Neural cell (in vitro differentiated cells): ENCODE measurements around the gene RFX7. TPM values are rescaled to one million over a fixed set of nuclear protein-coding genes. Genes with fewer than 3 reads are reported as not detected.

Experiments
- H2AFZ ChIP-seq: fragments of 200-600, 300-800 bp; sonication (generic), shearing (Covaris generic); 2 replicates; pipeline ENCODE4 v1.6.0; 2014; ENCODE audit warnings: low read depth, mild to moderate bottlenecking, antibody characterized with exemption, low read length, moderate library complexity
- H3F3A ChIP-seq: fragments of 200-600 bp; shearing (Covaris generic); 2 replicates; pipeline ENCODE4 v1.6.1; 2016; ENCODE audit warnings: mild to moderate bottlenecking, moderate library complexity, mixed read lengths, antibody characterized with exemption, low read length; ENCODE audit not compliant: insufficient read depth, poor library complexity, severe bottlenecking
- H3K27ac ChIP-seq: fragments of 200-600, 300-800 bp; sonication (generic), shearing (Covaris generic); 2 replicates; pipeline ENCODE4 v1.5.1; 2014; ENCODE audit warnings: mild to moderate bottlenecking, low read length, moderate library complexity
- H3K27me3 ChIP-seq: fragments of 300-800, 200-600 bp; sonication (generic), shearing (Covaris generic); 2 replicates; pipeline ENCODE4 v1.6.0; 2014; ENCODE audit warnings: mild to moderate bottlenecking, low read depth, low read length, moderate library complexity; ENCODE audit not compliant: insufficient read depth
- H3K36me3 ChIP-seq: fragments of 300-800, 200-600 bp; sonication (generic), shearing (Covaris generic); 2 replicates; pipeline ENCODE4 v1.5.1; 2014; ENCODE audit warnings: mild to moderate bottlenecking, antibody characterized with exemption, low read length, moderate library complexity; ENCODE audit not compliant: insufficient read depth
- H3K4me2 ChIP-seq: fragments of 300-800, 200-600 bp; sonication (generic), shearing (Covaris generic); 2 replicates; pipeline ENCODE4 v1.6.0; 2014; ENCODE audit warnings: mild to moderate bottlenecking, low read length
- H3K4me3 ChIP-seq: fragments of 300-800, 200-600 bp; sonication (generic), shearing (Covaris generic); 2 replicates; pipeline ENCODE4 v1.5.1; 2014; ENCODE audit warnings: mild to moderate bottlenecking, low read length, moderate library complexity
- H3K79me2 ChIP-seq: fragments of 200-600 bp; shearing (Covaris generic); replicated peaks from 2 replicates; pipeline ENCODE4 v1.6.0; 2014; ENCODE audit warnings: mild to moderate bottlenecking, low read length, moderate library complexity; ENCODE audit not compliant: insufficient read depth
- H3K9ac ChIP-seq: fragments of 300-800, 200-600 bp; sonication (generic), shearing (Covaris generic); 2 replicates; pipeline ENCODE4 v1.6.1; 2016; ENCODE audit warnings: mild to moderate bottlenecking, low read length, mixed read lengths
- H3K9me2 ChIP-seq: fragments of 200-600 bp; shearing (Covaris generic); 2 replicates; pipeline ENCODE4 v1.6.1; 2016; ENCODE audit warnings: mild to moderate bottlenecking, low read length, mixed read lengths; ENCODE audit not compliant: insufficient read depth
- H3K9me3 ChIP-seq: fragments of 200-600, 300-800 bp; sonication (generic), shearing (Covaris generic); 2 replicates; pipeline ENCODE4 v1.6.1; 2016; ENCODE audit warnings: mild to moderate bottlenecking, mixed run types, low read length, moderate library complexity, mixed read lengths
- H4K20me1 ChIP-seq: fragments of 200-600 bp; shearing (Covaris generic); 2 replicates; pipeline ENCODE4 v1.6.1; 2016; ENCODE audit warnings: mild to moderate bottlenecking, mixed run types; ENCODE audit not compliant: insufficient read depth
- CTCF ChIP-seq: fragments of 450-650 bp; IDR thresholded peaks from 2 replicates; pipeline ENCODE4 v1.5.1; 2014; ENCODE audit warnings: antibody characterized with exemption, mild to moderate bottlenecking, moderate library complexity; ENCODE audit not compliant: poor library complexity, severe bottlenecking
- EP300 ChIP-seq: fragments of 450-650 bp; conservative IDR thresholded peaks from 2 replicates; pipeline ENCODE4 v1.6.1; 2014; ENCODE audit warnings: antibody characterized with exemption, mild to moderate bottlenecking, moderate library complexity; ENCODE audit not compliant: poor library complexity, severe bottlenecking
- EZH2 ChIP-seq: fragments of 200-600, 300-800 bp; shearing (Covaris generic), sonication (generic); IDR thresholded peaks from 2 replicates; pipeline ENCODE4 v1.6.1; 2014; ENCODE audit warnings: antibody characterized with exemption, low read length, borderline replicate concordance, mild to moderate bottlenecking; ENCODE audit not compliant: insufficient read depth, poor library complexity, severe bottlenecking
- MXI1 ChIP-seq: fragments of 450-650 bp; conservative IDR thresholded peaks from 2 replicates; pipeline ENCODE4 v1.6.1; 2014; ENCODE audit warnings: antibody characterized with exemption, mild to moderate bottlenecking; ENCODE audit not compliant: poor library complexity, severe bottlenecking
- POLR2AphosphoS5 ChIP-seq: IDR thresholded peaks from 2 replicates; pipeline ENCODE4 v1.6.1; 2012
- RAD21 ChIP-seq: fragments of 450-650 bp; conservative IDR thresholded peaks from 2 replicates; pipeline ENCODE4 v1.6.1; 2014; ENCODE audit warnings: antibody characterized with exemption, mild to moderate bottlenecking, moderate library complexity
- REST ChIP-seq: IDR thresholded peaks from 2 replicates; pipeline ENCODE4 v1.6.1; 2012; ENCODE audit warnings: borderline replicate concordance
- SMC3 ChIP-seq: fragments of 450-650 bp; conservative IDR thresholded peaks from 2 replicates; pipeline ENCODE4 v1.6.1; 2014; ENCODE audit warnings: antibody characterized with exemption, mild to moderate bottlenecking, moderate library complexity; ENCODE audit not compliant: poor library complexity
- TAF1 ChIP-seq: IDR thresholded peaks from 2 replicates; pipeline ENCODE4 v1.6.1; 2012; ENCODE audit warnings: low read depth
- polyA plus RNA-seq: library from polyadenylated mRNA; depleted of rRNA; stranded (reverse); fragments of >200 nt; gene quantifications from 2 replicates; pipeline ENCODE4 v1.2.3, GENCODE V29; 2014

Gene RFX7
- polyA plus RNA-seq, 1 donor from 2014 or later = 12.9 TPM

GRCh38 chr15:56208185-56208584, 35.5 kb downstream of the RFX7 start:
- Histone ChIP-seq H3K9me3 (peaks cover 6% of the 10 kb centered on the region), H4K20me1 (no peaks in the 10 kb centered on the region), H3K79me2 (peaks cover 96% of the 10 kb centered on the region), H3K4me3 (no peak overlapping the region), H3K27me3 (no peaks in the 10 kb centered on the region), H2AFZ (no peak overlapping the region), H3K27ac (no peak overlapping the region), H3K9ac (no peak overlapping the region), H3F3A (no peaks in the 10 kb centered on the region), H3K9me2 (no peaks in the 10 kb centered on the region), H3K4me2 (no peak overlapping the region), H3K36me3 (peaks cover 5% of the 10 kb centered on the region)
- TF ChIP-seq CTCF (no peak), POLR2AphosphoS5 (no peak), TAF1 (no peak), MXI1 (no peak), REST (no peak), EZH2 (no peak), EP300 (no peak), RAD21 (no peak), SMC3 (no peak)

- H3K9ac ChIP-seq = no peak overlapping the region
- H4K20me1 ChIP-seq = no peaks in the 10 kb centered on the region
Observed at GRCh38 chr15:56207711-56208110, 36.0 kb downstream of the RFX7 start.

More at GRCh38 chr15:56207711-56208110, 36.0 kb downstream of the RFX7 start:
- Histone ChIP-seq H3K9me2 (no peaks in the 10 kb centered on the region), H2AFZ (no peak overlapping the region), H3F3A (no peaks in the 10 kb centered on the region), H3K9me3 (peaks cover 6% of the 10 kb centered on the region), H3K4me3 (no peak overlapping the region), H3K79me2 (peaks cover 96% of the 10 kb centered on the region), H3K4me2 (no peak overlapping the region), H3K36me3 (peaks cover 5% of the 10 kb centered on the region), H3K27me3 (no peaks in the 10 kb centered on the region), H3K27ac (no peak overlapping the region)
- no peak for TF ChIP-seq EZH2
- TF ChIP-seq EP300 = no peak
- no peak for TF ChIP-seq REST
- TF ChIP-seq CTCF = no peak
